ENCODE measurements around the gene ZFX.

The ZFX gene

DNA sequence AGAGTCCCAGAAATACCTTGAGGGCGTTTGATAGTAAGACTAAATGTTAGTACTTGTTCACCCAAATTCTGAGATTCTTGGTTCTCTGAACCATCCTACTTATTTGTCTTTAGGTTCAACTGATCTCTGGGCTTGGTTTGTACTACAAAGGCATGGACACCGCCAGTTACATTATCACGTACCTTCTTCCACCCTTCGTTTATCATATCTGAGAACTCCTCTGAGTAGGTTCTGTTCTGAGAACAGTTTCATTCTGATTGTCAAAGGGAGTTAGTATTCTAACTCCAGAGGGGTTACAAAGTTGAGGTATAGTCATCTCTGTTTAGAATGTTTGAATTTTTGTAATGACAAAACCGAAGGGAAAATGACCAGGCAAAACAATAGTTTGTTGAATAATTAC lies 19.3 kb downstream of the ZFX start:
- no peak overlapping the region for H3K9ac ChIP-seq (ENCODE audit: low read depth, low read length, poor library complexity, severe bottlenecking)
- no peaks in the 10 kb centered on the region for H3K9me2 ChIP-seq (replicated peaks; ENCODE audit: low read depth, low read length)
- peaks cover 95% of the 10 kb centered on the region for H3K79me2 ChIP-seq (ENCODE audit: insufficient read depth, low read length)
- H3K36me3 ChIP-seq (ENCODE audit: insufficient read depth, low read length) = peaks cover 17% of the 10 kb centered on the region; the same call in 1 of the 2 replicates
- no peaks in the 10 kb centered on the region for H3K9me3 ChIP-seq (ENCODE audit: insufficient read depth, low read depth, low read length)
- H3F3A ChIP-seq (ENCODE audit: low read depth) = no peaks in the 10 kb centered on the region
- no peak overlapping the region for H3K4me3 ChIP-seq (ENCODE audit: low read length, poor library complexity, severe bottlenecking)
- no peaks in the 10 kb centered on the region for H3K27me3 ChIP-seq (ENCODE audit: insufficient read depth, low read length, poor library complexity, severe bottlenecking)
- H4K20me1 ChIP-seq (ENCODE audit: insufficient read depth, low read length, poor library complexity, severe bottlenecking) = peaks cover 56% of the 10 kb centered on the region
- peaks cover 9% of the 10 kb centered on the region for H3K4me1 ChIP-seq (ENCODE audit: insufficient read depth, low read length, poor library complexity, severe bottlenecking)
- no peak overlapping the region for H2AFZ ChIP-seq (ENCODE audit: low read length)
- no peak overlapping the region for H3K4me2 ChIP-seq (ENCODE audit: low read depth, low read length, poor library complexity, severe bottlenecking)
- TF ChIP-seq EZH2phosphoT487 (IDR thresholded peaks at IDR 0.05; ENCODE audit: borderline replicate concordance) = no peak
- TF ChIP-seq, protein P1, sequence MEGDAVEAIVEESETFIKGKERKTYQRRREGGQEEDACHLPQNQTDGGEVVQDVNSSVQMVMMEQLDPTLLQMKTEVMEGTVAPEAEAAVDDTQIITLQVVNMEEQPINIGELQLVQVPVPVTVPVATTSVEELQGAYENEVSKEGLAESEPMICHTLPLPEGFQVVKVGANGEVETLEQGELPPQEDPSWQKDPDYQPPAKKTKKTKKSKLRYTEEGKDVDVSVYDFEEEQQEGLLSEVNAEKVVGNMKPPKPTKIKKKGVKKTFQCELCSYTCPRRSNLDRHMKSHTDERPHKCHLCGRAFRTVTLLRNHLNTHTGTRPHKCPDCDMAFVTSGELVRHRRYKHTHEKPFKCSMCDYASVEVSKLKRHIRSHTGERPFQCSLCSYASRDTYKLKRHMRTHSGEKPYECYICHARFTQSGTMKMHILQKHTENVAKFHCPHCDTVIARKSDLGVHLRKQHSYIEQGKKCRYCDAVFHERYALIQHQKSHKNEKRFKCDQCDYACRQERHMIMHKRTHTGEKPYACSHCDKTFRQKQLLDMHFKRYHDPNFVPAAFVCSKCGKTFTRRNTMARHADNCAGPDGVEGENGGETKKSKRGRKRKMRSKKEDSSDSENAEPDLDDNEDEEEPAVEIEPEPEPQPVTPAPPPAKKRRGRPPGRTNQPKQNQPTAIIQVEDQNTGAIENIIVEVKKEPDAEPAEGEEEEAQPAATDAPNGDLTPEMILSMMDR (conservative IDR thresholded peaks at IDR 0.05; ENCODE audit: low read length) = no peak

DNA sequence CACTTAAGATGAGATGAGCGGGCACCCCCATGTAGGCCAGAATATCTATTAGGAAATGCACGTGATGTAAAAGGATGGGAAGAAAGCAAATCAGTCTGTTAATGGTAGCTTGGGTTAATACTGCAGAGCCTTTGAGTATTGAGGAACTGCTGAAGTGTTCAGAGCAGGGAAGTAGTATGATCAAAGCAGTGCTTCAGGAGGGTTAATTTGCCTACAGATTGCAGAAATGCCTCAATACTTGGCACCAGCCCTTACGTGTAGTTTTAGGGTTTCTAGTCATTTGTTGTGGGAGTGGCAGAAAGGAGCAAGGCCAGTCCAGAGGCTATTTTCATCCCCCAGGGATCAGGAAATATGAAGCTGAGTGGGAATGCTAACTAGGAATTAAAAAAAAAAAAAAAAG lies 19.7 kb downstream of the ZFX start:
- Histone ChIP-seq H2AFZ (ENCODE audit: low read length) (no peak overlapping the region), H3K27me3 (ENCODE audit: insufficient read depth, low read length, poor library complexity, severe bottlenecking) (no peaks in the 10 kb centered on the region), H3K79me2 (ENCODE audit: insufficient read depth, low read length) (peaks cover 91% of the 10 kb centered on the region), H3K4me3 (ENCODE audit: low read length, poor library complexity, severe bottlenecking) (no peak overlapping the region), H3K36me3 (ENCODE audit: insufficient read depth, low read length) (peaks cover 17% of the 10 kb centered on the region; the same call in 1 of the 2 replicates), H4K20me1 (ENCODE audit: insufficient read depth, low read length, poor library complexity, severe bottlenecking) (peaks cover 52% of the 10 kb centered on the region), H3K9me2 (replicated peaks; ENCODE audit: low read depth, low read length) (no peaks in the 10 kb centered on the region), H3F3A (ENCODE audit: low read depth) (no peaks in the 10 kb centered on the region), H3K9ac (ENCODE audit: low read depth, low read length, poor library complexity, severe bottlenecking) (no peak overlapping the region), H3K4me1 (ENCODE audit: insufficient read depth, low read length, poor library complexity, severe bottlenecking) (peaks cover 9% of the 10 kb centered on the region), H3K4me2 (ENCODE audit: low read depth, low read length, poor library complexity, severe bottlenecking) (no peak overlapping the region), H3K9me3 (ENCODE audit: insufficient read depth, low read depth, low read length) (no peaks in the 10 kb centered on the region)
- TF ChIP-seq EZH2phosphoT487 (IDR thresholded peaks at IDR 0.05; ENCODE audit: borderline replicate concordance) = no peak
- TF ChIP-seq, protein P1 (conservative IDR thresholded peaks at IDR 0.05; ENCODE audit: low read length) = no peak

DNA sequence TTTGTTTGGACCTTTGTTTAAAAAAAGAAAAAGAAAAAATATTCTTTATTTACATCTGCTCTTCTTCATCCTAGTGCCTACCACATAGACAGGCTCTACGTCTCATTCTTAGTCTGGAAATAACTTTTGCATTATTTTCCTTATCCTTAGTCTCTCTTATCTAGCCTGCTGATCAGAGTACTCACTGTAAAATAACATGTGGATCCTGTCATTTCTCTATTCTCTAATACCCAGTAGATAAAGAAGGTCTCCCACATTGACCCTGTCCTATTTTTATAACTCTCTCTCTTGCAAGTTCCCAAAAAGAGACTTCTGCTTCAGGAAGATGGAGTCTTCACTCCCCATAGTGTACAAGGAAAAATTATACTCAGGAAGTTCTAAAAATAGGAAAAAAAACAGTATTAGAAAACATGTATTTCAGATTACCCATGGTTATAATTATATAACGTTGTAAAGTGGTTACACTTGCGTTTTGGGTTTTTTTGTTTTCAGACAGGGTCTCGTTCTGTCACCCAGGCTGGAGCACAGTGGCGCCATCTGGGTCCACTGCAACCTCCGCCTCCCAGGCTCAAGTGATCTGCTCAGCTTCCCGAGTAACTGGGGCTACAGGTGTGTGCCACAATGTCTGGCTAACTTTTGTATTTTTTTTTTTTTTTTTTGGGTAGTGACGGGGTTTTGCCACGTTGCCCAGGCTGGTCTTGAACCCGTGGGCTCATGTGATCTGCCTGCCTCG lies 23.8 kb downstream of the ZFX start:
- TF ChIP-seq EZH2phosphoT487 (IDR thresholded peaks at IDR 0.05; ENCODE audit: borderline replicate concordance) = no peak
- TF ChIP-seq, protein P1 (conservative IDR thresholded peaks at IDR 0.05; ENCODE audit: low read length) = no peak
- H3F3A ChIP-seq (ENCODE audit: low read depth) = no peaks in the 10 kb centered on the region
- H3K9me2 ChIP-seq (replicated peaks; ENCODE audit: low read depth, low read length) = no peaks in the 10 kb centered on the region
- H3K9me3 ChIP-seq (ENCODE audit: insufficient read depth, low read depth, low read length) = no peaks in the 10 kb centered on the region
- H3K36me3 ChIP-seq (ENCODE audit: insufficient read depth, low read length) = peaks cover 35% of the 10 kb centered on the region; the same call in 1 of the 2 replicates
- no peaks in the 10 kb centered on the region for H3K4me1 ChIP-seq (ENCODE audit: insufficient read depth, low read length, poor library complexity, severe bottlenecking)
- H3K79me2 ChIP-seq (ENCODE audit: insufficient read depth, low read length) = peaks cover 55% of the 10 kb centered on the region
- H3K4me3 ChIP-seq (ENCODE audit: low read length, poor library complexity, severe bottlenecking) = no peak overlapping the region
- no peak overlapping the region for H2AFZ ChIP-seq (ENCODE audit: low read length)
- no peaks in the 10 kb centered on the region for H3K27me3 ChIP-seq (ENCODE audit: insufficient read depth, low read length, poor library complexity, severe bottlenecking)
- H3K4me2 ChIP-seq (ENCODE audit: low read depth, low read length, poor library complexity, severe bottlenecking) = no peak overlapping the region
- H4K20me1 ChIP-seq (ENCODE audit: insufficient read depth, low read length, poor library complexity, severe bottlenecking) = peaks cover 28% of the 10 kb centered on the region
- no peak overlapping the region for H3K9ac ChIP-seq (ENCODE audit: low read depth, low read length, poor library complexity, severe bottlenecking)

All from Loucy (cell line).